KMS-11 (cell line): Measurements from ENCODE around the gene PYGO2.
A peak's percentile ranks its signal among the peaks of the same experiment; 100 is the strongest.

Experiments
- H2AFZ ChIP-seq: fragments of 200-600 bp; sonication (generic); 2 replicates; pipeline ENCODE4 v1.6.1; 2016; ENCODE audit warnings: antibody characterized with exemption, mixed run types, low read depth
- H3K27ac ChIP-seq: fragments of 200-600 bp; sonication (generic); 2 replicates; pipeline ENCODE4 v1.6.1; 2016; ENCODE audit warnings: mild to moderate bottlenecking, mixed run types
- H3K27me3 ChIP-seq: fragments of 200-600 bp; sonication (generic); 2 replicates; pipeline ENCODE4 v1.6.1; 2017; ENCODE audit warnings: mild to moderate bottlenecking, low read depth, mixed run types, moderate library complexity; ENCODE audit not compliant: insufficient read depth
- H3K36me3 ChIP-seq: fragments of 200-600 bp; sonication (generic); 2 replicates; pipeline ENCODE4 v1.6.1; 2017; ENCODE audit warnings: mild to moderate bottlenecking, mixed run types; ENCODE audit not compliant: insufficient read depth
- H3K4me1 ChIP-seq: fragments of 200-600 bp; sonication (generic); 2 replicates; pipeline ENCODE4 v1.6.1; 2016; ENCODE audit warnings: mild to moderate bottlenecking, low read depth, mixed run types; ENCODE audit not compliant: poor library complexity, severe bottlenecking
- H3K4me2 ChIP-seq: fragments of 200-600 bp; sonication (generic); 2 replicates; pipeline ENCODE4 v1.7.0; 2016; ENCODE audit warnings: mild to moderate bottlenecking, mixed run types
- H3K4me3 ChIP-seq: fragments of 200-600 bp; sonication (generic); IDR thresholded peaks from 2 replicates; pipeline ENCODE4 v1.6.1; 2017; ENCODE audit warnings: low read depth, low read length, mixed read lengths; ENCODE audit not compliant: insufficient read depth
- H3K79me2 ChIP-seq: fragments of 200-600 bp; sonication (generic); 2 replicates; pipeline ENCODE4 v1.6.1; 2016; ENCODE audit warnings: low read depth, mixed run types; ENCODE audit not compliant: insufficient read depth
- H3K9ac ChIP-seq: fragments of 200-600 bp; sonication (generic); 2 replicates; pipeline ENCODE4 v1.6.1; 2016; ENCODE audit warnings: mild to moderate bottlenecking, mixed run types
- H4K20me1 ChIP-seq: fragments of 200-600 bp; sonication (generic); 2 replicates; pipeline ENCODE4 v1.6.1; 2016; ENCODE audit warnings: mild to moderate bottlenecking, mixed run types; ENCODE audit not compliant: insufficient read depth
- CTCF ChIP-seq: fragments of 200-600 bp; sonication (generic); conservative IDR thresholded peaks from 2 replicates; pipeline ENCODE4 v1.6.1; 2017; ENCODE audit warnings: low read depth, mild to moderate bottlenecking, antibody characterized with exemption, low read length, moderate library complexity, mixed read lengths

Gene PYGO2

DNA sequence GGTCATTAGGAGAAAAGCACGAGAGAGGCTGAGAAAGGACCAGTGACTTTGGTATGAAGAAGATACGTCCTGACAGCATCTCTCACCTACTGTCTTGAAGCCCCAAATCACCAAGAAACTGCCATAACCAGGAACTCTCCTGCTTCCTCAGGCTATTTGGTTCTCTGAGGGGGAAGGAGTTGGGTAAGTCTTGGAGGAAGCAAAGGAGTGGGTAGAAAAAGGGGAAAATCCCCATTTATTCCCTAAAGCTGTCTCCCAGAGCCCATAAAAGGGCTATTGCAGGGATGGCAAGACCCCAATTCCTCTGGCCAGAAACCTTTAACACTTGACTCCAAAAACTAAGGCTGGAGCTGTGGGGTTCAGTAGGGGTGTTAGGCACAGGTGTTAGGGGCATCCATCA lies 3.5 kb downstream of the PYGO2 start:
- no peak overlapping the region for H3K9ac ChIP-seq
- H3K79me2 ChIP-seq = peaks cover 48% of the 10 kb centered on the region
- H3K27me3 ChIP-seq = no peaks in the 10 kb centered on the region
- no peak for TF ChIP-seq CTCF
- H2AFZ ChIP-seq = no peak overlapping the region
- H4K20me1 ChIP-seq = no peaks in the 10 kb centered on the region
- peak overlapping the region; percentile 12 for H3K4me3 ChIP-seq
- H3K4me1 ChIP-seq = peaks cover 58% of the 10 kb centered on the region
- no peaks in the 10 kb centered on the region for H3K36me3 ChIP-seq
- H3K27ac ChIP-seq = no peak overlapping the region; the same call in 1 of the 2 replicates
- no peak overlapping the region for H3K4me2 ChIP-seq

DNA sequence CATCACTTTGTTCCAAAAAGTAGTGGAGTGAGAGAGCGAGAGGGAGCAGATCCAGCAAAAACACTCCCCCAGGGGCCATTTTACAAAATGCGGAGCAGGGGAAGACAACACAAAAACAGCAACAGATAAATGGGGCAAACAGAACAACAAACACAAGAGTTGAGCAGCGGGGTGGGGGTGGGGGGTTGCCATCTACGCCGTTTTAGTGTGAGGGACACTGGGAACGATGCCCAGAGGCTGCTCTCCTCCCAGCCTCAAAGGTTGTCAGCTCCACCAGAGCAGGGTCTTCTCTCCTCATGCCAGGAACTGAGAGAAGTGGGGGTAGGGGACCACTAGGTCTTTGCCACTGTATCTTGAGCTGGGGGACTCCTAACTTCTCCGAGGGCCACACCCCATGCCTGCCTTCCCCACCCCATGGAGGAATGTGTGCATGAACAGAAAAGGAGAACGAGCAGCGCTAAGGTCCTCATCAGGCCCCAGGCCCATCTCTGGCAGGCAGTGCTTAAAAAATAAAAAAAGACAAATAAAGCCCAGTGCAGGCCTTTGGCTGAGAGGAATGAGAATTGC lies 4.4 kb downstream of the PYGO2 start:
- Histone ChIP-seq H3K9ac (no peak overlapping the region; the same call in 1 of the 2 replicates), H3K27me3 (no peaks in the 10 kb centered on the region), H3K4me2 (peak overlapping the region; percentile 62; the same call in 1 of the 2 replicates), H4K20me1 (no peaks in the 10 kb centered on the region), H3K4me3 (peak overlapping the region; percentile 12), H3K36me3 (no peaks in the 10 kb centered on the region), H3K4me1 (peaks cover 60% of the 10 kb centered on the region), H2AFZ (no peak overlapping the region), H3K79me2 (peaks cover 55% of the 10 kb centered on the region), H3K27ac (peak overlapping the region; percentile 80; the same call in 1 of the 2 replicates)
- no peak for TF ChIP-seq CTCF

GRCh38 chr1:154956544-154956941 lies 5.0 kb downstream of the PYGO2 start:
- Histone ChIP-seq H4K20me1 (no peaks in the 10 kb centered on the region), H3K4me2 (peak overlapping the region; percentile 62), H3K79me2 (peaks cover 55% of the 10 kb centered on the region), H3K4me3 (peak overlapping the region; percentile 99), H3K36me3 (no peaks in the 10 kb centered on the region), H3K27me3 (no peaks in the 10 kb centered on the region), H2AFZ (peak overlapping the region; percentile 17; the same call in 1 of the 2 replicates), H3K9ac (peak overlapping the region; percentile 60; the same call in 1 of the 2 replicates), H3K4me1 (peaks cover 66% of the 10 kb centered on the region), H3K27ac (peak overlapping the region; percentile 80)
- TF ChIP-seq CTCF = no peak

- no peaks in the 10 kb centered on the region for H3K27me3 ChIP-seq
- peak within 1 kb of the TSS; percentile 62 for H3K4me2 ChIP-seq
- peaks cover 72% of the 10 kb centered on the region for H3K4me1 ChIP-seq
- peaks cover 50% of the 10 kb centered on the region for H3K79me2 ChIP-seq
- peak; percentile 82 for TF ChIP-seq CTCF
- peak within 1 kb of the TSS; percentile 17 for H2AFZ ChIP-seq
- peak within 1 kb of the TSS; percentile 80 for H3K27ac ChIP-seq
- peak within 1 kb of the TSS; percentile 60 for H3K9ac ChIP-seq
- H4K20me1 ChIP-seq = no peaks in the 10 kb centered on the region
- no peaks in the 10 kb centered on the region for H3K36me3 ChIP-seq
- peak within 1 kb of the TSS; percentile 99 for H3K4me3 ChIP-seq
These were observed 5.7 kb downstream of the PYGO2 start, which contains the start of gene PBXIP1 for GRCh38 chr1:154955718-154956543. PBXIP1 (minus strand) TSS chr1:154956099; CDS start chr1:154953721, 2,378 bp downstream.
